ENCODE data around the gene MMP15.
"Not testable (repeated sequence)": the region's sequence is repeated elsewhere in the genome, so short reads cannot be mapped to it uniquely, and the experiment has no call there.

Gene MMP15

DNA sequence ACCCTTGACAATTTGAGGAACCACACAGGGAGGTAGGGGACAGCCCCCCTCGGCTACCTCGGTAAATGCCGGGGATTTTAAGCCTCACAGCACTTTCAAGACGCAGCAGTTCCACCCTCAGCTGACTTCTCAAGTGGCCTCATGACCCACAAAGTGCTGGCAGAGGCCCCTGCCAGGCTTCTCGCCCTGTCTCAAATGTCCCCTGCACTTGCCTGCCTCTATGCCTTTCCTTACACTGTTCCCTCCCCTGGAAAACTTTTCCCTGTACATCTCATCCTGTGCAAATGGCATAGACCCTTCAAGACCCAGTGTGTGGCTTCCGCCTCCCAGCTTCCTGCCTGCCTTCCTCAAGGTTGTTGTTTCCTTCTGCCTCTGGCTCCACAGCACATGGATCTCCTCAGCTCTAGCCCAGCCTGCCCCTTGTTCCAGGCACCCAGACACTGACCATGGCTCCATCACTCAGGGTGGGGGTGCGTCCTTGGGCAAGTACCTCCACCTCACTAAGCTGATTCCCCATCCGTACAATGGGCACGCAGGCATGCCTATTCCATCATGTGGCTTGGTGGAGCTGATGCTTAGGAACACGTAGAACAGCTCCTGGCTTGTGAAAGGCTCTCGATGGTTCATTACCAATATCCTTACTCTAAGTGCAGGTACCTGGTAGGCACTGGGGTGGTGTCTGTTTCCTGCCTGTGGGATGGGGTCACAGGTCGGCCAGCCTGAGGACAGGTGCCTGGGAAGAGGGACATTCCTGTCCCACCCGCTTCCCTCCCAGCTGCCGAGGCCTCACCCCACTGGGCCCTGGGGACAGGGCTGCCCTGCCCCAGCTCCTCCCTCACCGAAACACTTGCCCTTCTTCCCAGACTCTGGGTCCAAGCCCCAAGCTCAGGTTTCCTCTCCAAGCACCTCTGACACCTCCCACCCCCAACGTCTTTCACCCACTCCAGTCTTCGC is 24.0 kb downstream of the MMP15 start:
- DNase-seq (ENCODE audit: low spot score), result no peak

- DNase-seq (ENCODE audit: low spot score), result no peak
Observed at GRCh38 chr16:58051296-58051695, 25.7 kb downstream of the MMP15 start.

DNA sequence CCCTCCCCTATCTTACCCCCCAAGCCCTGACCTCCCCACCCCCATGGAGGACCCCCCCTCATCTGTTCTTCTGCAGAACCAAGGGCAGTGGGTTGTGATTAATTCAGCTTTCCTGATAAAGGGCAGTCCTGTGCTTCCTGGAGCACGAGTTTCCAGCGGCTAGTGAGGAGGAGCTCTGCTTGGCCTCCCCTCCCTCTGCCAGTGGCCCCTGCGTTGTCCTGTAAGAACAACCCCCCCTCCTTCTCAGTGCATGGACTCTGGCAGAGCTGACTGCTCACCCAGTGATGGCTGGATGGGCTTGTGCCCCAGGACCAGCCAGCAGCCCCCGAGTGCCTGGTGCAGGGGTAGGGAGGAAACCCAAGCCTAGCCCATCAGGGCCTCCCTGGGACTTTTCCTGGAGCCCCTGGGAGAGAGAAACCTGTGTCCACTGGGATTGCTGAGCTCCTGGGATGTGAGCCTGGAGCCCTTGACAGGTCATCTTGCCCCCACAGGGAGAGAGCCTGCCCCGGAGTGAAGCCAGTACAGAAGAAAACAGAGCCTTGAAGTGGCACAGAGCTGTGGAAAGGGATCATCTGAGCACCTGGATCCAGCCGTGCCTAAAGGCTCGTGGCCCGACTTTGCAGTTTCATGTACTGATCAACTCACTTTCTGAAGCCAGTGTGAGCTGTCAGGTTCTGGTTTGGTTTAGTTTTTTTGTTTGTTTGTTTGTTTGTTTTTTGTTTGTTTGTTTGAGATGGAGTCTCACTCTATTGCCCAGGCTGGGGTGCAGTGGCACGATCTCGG is 26.5 kb downstream of the MMP15 start:
- no peak for DNase-seq (ENCODE audit: low spot score)

DNA sequence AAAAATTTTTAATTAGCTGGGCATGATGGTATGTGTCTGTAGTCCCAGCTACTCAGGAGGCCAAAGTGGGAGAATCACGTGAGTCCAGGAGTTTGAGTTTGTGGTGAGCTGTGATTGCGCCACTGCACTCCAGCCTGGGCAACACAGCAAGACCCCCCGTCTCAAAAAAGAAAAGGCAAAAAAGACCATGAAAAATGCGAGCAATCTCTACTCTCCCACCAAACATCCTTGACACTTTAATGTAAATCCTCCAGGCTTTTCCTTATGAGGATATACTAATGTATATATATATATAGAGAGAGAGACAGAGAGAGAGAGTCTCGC is 28.1 kb downstream of the MMP15 start:
- no peak for DNase-seq (ENCODE audit: low spot score)

DNA sequence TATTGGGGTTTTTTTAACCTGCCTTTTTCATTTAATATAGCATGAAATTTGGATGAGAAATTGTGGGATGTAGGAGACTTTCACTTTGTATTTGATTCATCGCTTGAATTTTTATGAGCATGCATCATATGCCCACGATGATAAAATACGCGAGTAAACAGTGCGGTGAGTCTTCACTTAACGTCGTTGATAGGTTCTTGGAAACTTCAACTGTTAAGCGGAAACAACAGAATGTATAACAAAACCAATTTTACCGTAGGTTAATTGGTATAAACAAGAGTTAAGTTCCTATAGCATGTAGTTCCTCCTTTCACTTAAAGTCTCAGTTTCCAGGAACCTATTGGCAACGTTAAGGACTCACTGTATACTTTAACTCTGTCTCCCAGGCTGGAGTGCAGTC is 28.7 kb downstream of the MMP15 start:
- no peak for DNase-seq (ENCODE audit: low spot score)

DNA sequence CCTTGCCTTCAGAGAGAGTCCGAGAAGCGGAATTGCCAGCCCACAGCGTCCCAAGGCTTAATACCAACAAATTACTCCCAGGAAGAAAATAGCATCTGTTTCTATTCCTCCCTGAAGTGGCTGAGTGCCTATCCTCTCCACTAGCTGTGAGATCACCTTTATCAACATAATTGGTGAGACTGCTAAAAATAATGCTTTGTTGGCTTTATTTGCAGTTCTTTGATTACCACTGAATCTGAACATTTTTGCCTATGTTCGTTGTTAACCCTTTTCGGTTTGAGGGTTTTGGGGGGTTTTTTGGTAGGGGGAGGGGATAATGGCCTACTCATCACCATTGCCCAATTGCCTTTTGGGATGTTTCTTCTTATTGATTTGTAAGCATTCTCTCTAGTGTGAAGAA is 31.0 kb downstream of the MMP15 start:
- DNase-seq (ENCODE audit: low spot score), result no peak

DNA sequence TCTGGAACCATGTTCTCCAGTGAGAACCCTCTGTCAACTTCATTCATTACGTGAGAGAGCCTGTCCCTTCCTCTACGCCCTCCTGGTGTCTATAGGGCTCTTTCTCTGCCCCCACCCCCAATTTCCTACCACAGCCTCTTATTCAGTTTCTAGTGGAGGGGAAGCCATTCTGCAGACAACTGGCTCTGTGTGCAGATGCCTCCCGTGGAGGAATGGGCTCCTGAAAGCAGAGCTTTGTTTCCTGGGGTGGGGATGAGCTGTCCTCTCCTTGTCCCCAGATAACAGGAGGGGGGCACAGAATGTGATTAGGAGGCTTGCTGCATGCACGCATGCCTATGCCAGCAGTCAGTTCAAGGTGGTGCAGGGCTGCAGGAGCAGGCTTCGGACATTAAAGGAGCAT is 31.6 kb downstream of the MMP15 start:
- no peak for DNase-seq (ENCODE audit: low spot score)

DNA sequence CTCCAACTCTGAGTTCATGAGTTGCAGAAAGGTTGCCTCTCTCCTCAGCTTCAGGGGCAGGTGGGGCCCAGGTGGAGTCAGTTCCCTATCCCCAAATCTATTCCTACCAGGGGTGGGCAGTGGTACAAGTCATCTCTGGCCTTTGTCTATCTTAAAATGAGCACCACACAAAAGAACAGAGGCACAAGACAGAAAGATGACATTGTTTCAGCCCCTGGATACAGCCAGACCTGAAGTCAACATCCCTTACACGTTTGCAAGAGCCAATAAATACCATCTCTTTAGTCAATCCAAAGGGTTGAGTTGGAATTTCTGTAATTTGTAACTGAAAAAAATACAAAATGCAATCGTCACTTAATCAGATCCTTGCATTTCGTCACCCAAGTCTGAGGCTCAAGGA is 32.2 kb downstream of the MMP15 start:
- no peak for DNase-seq (ENCODE audit: low spot score)

- DNase-seq (ENCODE audit: low spot score), result no peak
Observed at GRCh38 chr16:58062821-58063220, 37.3 kb downstream of the MMP15 start.

GRCh38 chr16:58063377-58064076 is 38.0 kb downstream of the MMP15 start:
- DNase-seq (ENCODE audit: low spot score), result no peak

- no peak for DNase-seq (ENCODE audit: low spot score)
Observed at GRCh38 chr16:58070585-58070984, 45.0 kb downstream of the MMP15 start.

DNA sequence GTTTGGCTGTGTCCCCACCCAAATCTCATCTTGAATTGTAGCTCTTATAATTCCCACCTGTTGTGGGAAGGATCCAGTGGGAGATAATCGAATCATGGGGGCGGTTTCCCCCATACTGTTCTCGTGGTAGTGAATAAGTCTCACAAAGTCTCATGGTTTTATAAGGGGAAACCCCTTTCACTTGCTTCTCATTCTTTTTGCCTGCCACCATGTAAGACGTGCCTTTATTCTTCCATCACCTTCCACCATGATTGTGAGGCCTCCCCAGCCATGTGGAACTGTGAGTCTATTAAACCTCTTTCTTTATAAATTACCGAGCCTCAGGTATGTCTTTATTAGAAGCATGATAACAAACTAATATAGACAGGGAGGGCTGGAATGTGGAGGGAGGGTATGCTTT is 46.6 kb downstream of the MMP15 start:
- not testable (repeated sequence) for DNase-seq (ENCODE audit: low spot score)

DNA sequence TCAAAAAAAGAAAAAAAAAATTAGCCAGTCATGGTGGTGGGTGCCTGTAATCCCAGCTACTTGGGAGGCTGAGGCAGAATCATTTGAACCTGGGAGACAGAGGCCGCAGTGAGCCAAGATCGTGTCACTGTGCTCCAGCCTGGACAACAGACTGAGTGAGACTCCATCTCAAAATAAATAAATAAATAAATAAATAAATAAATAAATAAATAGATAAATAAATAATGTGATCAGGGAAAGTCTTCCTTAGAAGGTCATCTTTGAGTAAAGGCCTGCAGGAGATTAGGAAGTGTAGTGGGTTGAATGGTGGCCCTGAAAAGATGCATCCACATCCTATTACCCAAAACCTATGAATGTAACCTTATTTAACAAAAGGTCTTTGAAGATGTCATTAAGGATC is 47.5 kb downstream of the MMP15 start:
- DNase-seq (ENCODE audit: low spot score), result not testable (repeated sequence)

GRCh38 chr16:58074657-58075056 is 49.1 kb downstream of the MMP15 start:
- no peak for DNase-seq (ENCODE audit: low spot score)

DNA sequence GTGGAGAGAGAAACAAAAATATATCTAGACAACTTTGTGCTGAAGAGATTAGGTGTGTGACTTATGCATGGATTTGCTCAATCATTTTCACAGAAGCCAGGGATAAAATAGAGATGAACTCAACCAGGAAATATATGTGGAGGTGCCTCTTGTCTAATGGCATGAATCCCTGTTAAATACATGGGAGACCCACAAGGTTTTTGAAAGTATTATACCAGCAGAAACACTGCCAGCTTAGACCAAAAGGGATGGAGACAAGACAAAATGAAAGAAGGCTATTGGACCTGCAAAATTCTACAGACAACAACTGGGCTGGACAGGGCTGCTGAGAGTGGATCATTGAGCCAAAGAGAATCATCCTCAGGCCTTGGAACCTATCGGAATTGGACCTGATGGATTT is 51.0 kb downstream of the MMP15 start:
- no peak for DNase-seq (ENCODE audit: low spot score)

- DNase-seq (ENCODE audit: low spot score), result no peak
Observed at GRCh38 chr16:58077796-58078195, 52.2 kb downstream of the MMP15 start.

DNA sequence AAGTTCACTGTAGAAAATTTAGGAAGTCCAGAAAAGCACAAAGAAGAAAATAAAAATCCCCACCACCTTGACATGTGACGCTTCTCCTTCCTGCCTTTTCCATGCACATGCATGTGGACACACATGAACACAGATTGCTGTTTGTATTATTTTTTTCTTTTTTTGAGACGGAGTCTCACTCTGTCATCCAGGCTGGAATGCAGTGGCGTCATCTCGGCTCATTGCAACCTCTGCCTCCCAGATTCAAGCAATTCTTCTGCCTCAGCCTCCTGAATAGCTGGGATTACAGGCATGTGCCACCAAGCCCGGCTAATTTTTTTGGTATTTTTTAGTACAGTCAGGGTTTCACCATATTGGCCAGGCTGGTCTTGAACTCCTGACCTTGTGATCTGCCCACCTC is 55.1 kb downstream of the MMP15 start:
- not testable (repeated sequence) for DNase-seq (ENCODE audit: low spot score)

- no peak for DNase-seq (ENCODE audit: low spot score)
Observed at GRCh38 chr16:58082381-58082780, 56.8 kb downstream of the MMP15 start.

DNA sequence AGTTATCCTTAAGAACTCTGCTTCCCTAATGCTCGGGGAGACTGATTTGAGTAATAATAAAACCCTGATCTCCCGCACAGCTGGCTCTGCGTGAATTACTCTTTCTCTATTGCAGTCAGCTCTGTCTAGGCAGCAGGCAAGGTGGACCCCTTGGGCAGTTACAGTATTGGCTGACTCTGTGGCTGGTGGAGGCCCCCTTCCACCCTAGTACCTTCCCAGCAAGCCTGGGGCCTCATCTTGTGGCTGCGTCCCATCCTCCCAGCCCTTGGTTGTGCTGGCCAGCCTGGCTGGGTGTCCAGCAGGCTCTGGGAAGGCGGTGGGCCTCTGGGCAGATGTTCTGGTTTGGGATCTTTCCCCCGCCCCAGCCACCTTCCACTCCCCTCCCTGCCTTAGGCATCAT is 59.1 kb downstream of the MMP15 start:
- DNase-seq (ENCODE audit: low spot score), result no peak

DNA sequence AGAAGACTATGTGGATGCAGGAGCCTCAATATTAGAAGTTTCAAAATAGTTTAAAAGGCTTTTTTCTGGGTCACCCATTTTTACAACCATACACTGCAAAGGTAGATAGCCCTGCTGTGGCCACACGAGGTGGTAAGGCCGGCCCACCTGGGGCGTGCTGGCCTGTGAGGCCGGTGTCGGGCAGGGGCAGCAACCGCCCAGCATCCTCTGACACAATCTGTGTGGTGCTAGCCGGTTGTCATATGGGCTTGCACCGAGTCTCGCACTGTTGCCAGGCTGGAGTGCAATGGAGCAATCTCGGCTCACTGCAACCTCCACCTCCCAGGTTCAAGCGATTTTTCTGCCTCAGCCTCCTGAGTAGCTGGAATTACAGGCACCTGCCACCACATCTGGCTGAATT is 59.6 kb downstream of the MMP15 start:
- DNase-seq (ENCODE audit: low spot score), result no peak

GRCh38 chr16:58085584-58086251 is 60.2 kb downstream of the MMP15 start:
- no peak for DNase-seq (ENCODE audit: low spot score)
